Left renal pelvis (tissue), 4 donors: ENCODE measurements around the gene EDAR. TPM values are rescaled to one million over a fixed set of nuclear protein-coding genes. Genes with fewer than 3 reads are reported as not detected.
A peak's percentile ranks its signal among the peaks of the same experiment; 100 is the strongest.

Experiments used
- DNase-seq, 4 donors: peaks; one replicate each; pipeline ENCODE4 v3.0.0-alpha.2; 2013; ENCODE audit warnings: low read depth in 4 of 4, low spot score in 3 of 4
- polyA plus RNA-seq, 4 donors: library from polyadenylated mRNA; unstranded; fragments of 120-200 nt; gene quantifications; one replicate each; pipeline ENCODE4 v1.2.1, GENCODE V29; 2013; ENCODE audit not compliant: insufficient read length in 4 of 4

The EDAR gene
- polyA plus RNA-seq, 4 donors = 1.6 to 3.5 (median 3.3) TPM

- DNase-seq = no peak
Observed at GRCh38 chr2:108877506-108877905, 111.5 kb downstream of the EDAR start.

GRCh38 chr2:108870069-108870644, 118.9 kb downstream of the EDAR start:
- DNase-seq = no peak

GRCh38 chr2:108869542-108869941, 119.5 kb downstream of the EDAR start:
- DNase-seq = no peak

DNA sequence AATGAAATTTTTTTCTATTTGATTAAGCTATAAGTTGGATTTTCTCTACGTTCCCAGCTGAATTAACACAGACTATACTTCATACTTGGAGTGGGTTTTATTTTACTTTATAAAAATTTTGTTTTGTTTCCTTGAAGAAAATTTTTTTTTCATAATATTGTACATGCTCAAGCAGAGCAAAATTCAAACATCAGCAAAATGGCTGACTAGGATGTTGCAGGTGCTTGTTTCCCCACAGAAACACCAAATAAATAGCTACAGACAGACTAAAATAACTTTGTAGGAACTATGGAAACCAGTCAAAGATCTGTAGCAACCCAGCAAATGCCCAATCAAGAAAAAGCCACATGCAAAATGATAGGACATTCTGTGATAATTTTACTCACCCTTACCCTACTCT, 120.1 kb downstream of the EDAR start:
- DNase-seq = no peak

- DNase-seq = no peak
Observed at GRCh38 chr2:108866041-108866440, 123.0 kb downstream of the EDAR start.

DNA sequence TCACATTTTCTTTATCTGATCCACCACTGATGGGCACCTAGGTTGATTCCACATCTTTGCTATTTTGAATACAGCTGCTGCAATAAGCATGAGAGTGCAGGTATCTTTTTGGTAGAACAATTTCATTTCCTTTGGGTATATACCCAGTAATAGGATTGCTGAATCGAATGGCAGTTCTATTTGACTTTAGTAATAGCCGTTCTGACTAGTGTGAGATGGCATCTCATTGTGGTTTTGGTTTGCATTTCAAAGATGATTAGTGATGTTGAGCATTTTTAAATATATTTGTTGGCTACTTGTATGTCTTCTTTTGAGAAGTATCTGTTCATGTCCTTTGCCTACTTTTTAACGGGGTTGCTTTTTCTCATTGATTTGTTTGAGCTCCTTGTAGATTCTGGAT, 130.1 kb downstream of the EDAR start:
- DNase-seq = no peak

DNA sequence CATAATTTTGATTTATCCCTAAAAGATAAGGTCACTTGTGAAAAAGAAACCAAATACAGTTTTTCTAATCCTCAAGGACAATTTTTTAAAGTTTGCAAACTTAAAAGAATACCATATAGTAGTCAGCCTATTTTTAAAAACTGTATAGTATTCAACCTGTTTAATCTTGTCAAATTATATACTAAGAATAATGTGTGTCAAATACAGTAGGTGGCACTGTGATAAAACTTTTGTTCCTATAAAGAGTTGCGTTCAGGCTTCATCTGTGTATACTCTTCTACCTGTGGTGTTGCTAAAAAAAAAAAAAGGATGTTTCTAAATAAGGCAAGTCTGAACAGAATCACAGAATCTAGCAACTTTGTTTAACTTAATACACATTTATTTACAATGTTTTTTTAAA, 133.8 kb downstream of the EDAR start:
- DNase-seq = peak in 2 of 4 donors; percentile 2 to 10

DNA sequence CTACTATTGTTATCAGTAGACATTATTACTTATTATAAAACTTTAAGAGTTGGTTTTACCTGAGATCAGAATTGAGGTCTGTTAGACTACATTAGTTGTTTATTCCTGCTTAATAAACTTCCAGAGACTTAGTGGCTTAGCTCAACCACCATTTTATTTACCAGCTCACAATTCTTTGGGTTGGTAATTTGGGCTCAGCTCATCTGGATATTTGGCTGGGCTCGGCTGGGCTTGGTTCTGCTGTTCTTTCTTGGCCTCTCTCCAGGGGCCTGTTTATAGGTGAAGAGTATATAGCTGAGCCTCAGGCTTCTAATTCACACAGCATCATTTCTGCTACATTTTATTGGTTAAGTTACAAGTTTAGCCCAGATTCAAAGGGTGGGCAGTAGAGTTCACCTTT, 134.5 kb downstream of the EDAR start:
- DNase-seq = no peak

DNA sequence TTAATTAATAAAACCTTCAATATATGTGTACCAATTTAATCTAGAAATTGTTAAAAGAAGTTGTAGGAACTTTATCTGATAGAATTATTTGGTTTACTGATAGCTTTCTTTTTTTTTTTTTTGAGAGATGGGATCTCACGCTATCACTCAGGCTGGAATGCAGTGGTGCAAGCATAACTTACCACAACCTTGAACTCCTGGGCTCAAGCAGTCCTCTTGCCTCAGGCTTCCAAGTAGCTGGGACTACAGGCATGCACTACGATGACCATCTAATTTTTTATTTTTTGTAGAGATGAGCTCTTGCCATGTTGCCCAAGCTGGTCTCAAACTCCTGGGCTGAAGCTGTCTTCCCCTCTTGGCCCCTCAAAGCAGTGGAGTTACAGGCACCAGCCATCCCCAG, 135.6 kb downstream of the EDAR start:
- DNase-seq = no peak

DNA sequence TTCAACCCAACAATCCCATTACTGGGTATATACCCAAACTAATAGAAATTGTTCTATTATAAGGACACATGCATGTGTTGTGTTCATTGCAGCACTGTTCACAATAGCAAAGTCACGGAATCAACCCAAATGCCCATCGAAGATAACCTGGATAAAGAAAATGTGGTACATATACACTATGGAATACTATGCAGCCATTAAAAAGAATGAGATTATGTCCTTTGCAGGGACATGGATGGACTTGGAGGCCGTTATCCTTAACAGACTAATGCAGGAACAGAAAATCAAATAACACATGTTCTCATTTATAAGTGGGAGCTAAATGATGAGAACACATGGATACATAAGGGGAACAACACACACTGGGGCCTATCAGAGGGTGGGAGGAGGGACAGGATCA, 136.6 kb downstream of the EDAR start:
- DNase-seq = no peak

- no peak for DNase-seq
Observed at GRCh38 chr2:108847000-108847399, 142.0 kb downstream of the EDAR start.

- DNase-seq = no peak
Observed at GRCh38 chr2:108845923-108846322, 143.1 kb downstream of the EDAR start.

Other genes starting within 250 kb of the EDAR start
- 10 to 100 TPM; 10.7 to 18.6 (median 17.2) TPM for gene CCDC138, start 202.4 kb downstream of the EDAR start, polyA plus RNA-seq
- gene SH3RF3, start 140.0 kb upstream of the EDAR start, polyA plus RNA-seq = 1 to 10 TPM; 4.7 to 5.5 (median 5.2) TPM